ENCODE measurements around the gene MASP1.

Gene MASP1

DNA sequence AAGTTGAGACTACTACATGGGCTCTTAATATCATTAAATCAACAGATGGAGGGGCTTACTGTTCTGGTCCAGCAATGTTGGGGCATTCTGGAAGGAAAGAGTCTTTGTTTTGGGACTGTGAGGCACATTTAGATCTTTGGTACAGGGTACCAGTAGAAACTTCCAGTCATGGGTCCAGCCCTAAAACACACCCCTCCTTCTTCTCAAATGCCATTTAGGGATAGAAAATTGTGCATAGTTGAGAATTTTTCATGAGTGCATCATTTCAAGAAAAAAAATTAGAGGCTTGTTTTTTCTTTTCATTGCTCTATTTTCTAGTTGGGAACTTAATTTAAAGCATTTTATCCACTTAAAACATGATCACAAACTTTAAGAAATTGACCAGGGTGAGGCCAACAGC lies 98.4 kb downstream of the MASP1 start:
- Mint-ChIP-seq H3K27ac (no peak overlapping the region), H3K4me3 (no peak overlapping the region), H3K27me3 (ENCODE audit: low read depth) (peaks cover 49% of the 10 kb centered on the region), H3K9me3 (no peaks in the 10 kb centered on the region), H3K36me3 (ENCODE audit: low read depth) (no peaks in the 10 kb centered on the region), H3K4me1 (ENCODE audit: low read depth) (no peaks in the 10 kb centered on the region)
- DNase-seq (ENCODE audit: low spot score), result no peak

DNA sequence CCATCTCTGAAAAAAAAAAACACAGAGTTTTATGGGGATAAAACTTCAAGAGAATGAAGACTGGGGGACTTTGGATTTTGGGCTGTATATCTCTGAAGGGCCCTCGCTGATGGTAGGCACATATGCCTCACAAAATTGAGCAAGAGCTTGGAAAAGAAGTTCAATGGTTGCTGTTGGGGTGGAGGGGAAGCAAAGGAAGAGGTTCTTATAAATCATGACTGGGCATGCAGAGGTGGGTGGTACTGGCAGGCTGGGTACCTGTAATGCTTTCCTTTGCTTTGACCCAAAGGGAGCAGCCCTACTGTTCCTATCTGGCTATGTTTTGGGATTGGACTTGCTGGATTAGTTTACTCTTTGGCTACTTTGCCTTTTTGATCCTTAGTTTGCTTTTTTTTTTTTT lies 100.3 kb downstream of the MASP1 start:
- Mint-ChIP-seq H3K4me1 (ENCODE audit: low read depth) (no peaks in the 10 kb centered on the region), H3K9me3 (no peaks in the 10 kb centered on the region), H3K27me3 (ENCODE audit: low read depth) (peaks cover 57% of the 10 kb centered on the region), H3K36me3 (ENCODE audit: low read depth) (no peaks in the 10 kb centered on the region), H3K4me3 (no peak overlapping the region), H3K27ac (no peak overlapping the region)
- DNase-seq (ENCODE audit: low spot score), result no peak

DNA sequence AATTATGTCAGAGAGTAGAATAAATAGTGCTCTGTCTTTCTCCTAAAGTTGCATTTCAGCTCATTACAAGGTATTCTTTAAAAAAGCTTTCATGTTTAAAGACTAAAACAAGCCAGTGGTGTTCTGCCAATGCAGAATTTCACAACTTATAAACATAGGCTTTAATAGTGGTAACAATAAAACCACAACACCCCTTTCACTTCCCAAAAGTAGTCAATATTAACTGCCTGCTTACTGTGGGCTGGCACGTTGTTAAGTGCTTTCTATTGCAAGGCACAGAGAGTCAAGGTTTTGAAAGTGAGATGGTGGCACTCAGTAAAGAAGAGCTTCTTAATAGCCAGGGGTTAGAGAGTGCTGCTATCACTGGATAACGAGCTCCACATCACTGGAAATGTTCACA lies 102.6 kb downstream of the MASP1 start:
- Mint-ChIP-seq H3K27ac (no peak overlapping the region), H3K4me1 (ENCODE audit: low read depth) (no peaks in the 10 kb centered on the region), H3K9me3 (no peaks in the 10 kb centered on the region), H3K27me3 (ENCODE audit: low read depth) (peaks cover 45% of the 10 kb centered on the region), H3K4me3 (no peak overlapping the region), H3K36me3 (ENCODE audit: low read depth) (no peaks in the 10 kb centered on the region)
- DNase-seq (ENCODE audit: low spot score), result no peak

DNA sequence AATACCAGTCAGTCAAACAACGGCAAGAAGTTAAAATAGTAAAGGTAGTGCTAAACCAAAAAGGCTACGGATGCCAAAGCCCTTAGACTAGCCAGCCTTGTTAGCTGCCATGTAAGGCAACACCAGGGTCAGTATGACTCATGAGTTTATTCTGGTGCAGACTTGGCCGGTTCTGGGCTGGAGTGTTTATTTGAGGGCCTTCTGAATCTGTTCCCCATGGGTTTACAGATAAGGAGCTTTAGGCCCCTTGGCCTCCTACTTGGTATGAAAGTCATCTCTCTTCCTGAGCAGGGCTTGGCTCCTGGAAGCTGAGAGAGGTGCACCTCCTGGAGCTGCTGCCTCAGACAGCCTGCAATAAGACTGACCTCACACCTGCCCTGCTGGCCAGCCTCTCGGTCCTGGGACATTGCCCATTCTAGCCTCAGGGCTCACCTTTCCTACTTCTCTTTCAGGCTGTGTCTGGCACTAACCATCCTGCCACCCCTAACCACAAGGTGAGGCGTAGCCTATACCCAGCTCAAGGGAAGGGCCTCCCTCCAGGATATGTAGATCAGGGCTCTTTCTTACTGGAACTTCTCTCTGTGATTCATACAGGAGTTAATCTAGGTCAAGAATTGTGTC lies 104.6 kb downstream of the MASP1 start:
- no peak overlapping the region for H3K4me3 Mint-ChIP-seq
- H3K36me3 Mint-ChIP-seq (ENCODE audit: low read depth), result no peaks in the 10 kb centered on the region
- peaks cover 4% of the 10 kb centered on the region for H3K4me1 Mint-ChIP-seq (ENCODE audit: low read depth)
- H3K27me3 Mint-ChIP-seq (ENCODE audit: low read depth), result peaks cover 32% of the 10 kb centered on the region
- H3K9me3 Mint-ChIP-seq, result no peaks in the 10 kb centered on the region
- no peak overlapping the region for H3K27ac Mint-ChIP-seq
- DNase-seq (ENCODE audit: low spot score), result no peak

DNA sequence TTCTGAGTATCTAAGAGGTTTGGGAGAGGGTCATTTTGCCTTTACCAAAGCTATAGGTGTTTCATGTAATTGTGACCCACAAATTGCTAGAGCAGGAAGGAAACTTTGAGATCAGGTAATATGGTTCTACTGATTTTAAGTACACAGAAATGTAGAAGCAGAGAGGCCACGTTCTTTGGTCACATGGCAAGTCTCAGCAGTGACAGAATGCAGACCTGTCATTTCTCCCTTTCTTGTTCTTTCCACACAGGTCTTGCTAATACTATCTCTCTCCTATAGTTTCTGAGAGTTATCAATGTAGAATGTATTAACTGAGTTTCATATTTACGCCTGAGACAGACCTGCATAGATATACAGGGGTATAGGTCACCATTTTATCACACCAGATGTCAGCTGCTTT lies 105.2 kb downstream of the MASP1 start:
- Mint-ChIP-seq H3K4me3 (no peak overlapping the region), H3K27me3 (ENCODE audit: low read depth) (peaks cover 29% of the 10 kb centered on the region), H3K9me3 (no peaks in the 10 kb centered on the region), H3K4me1 (ENCODE audit: low read depth) (peaks cover 4% of the 10 kb centered on the region), H3K36me3 (ENCODE audit: low read depth) (no peaks in the 10 kb centered on the region), H3K27ac (no peak overlapping the region)
- no peak for DNase-seq (ENCODE audit: low spot score)

DNA sequence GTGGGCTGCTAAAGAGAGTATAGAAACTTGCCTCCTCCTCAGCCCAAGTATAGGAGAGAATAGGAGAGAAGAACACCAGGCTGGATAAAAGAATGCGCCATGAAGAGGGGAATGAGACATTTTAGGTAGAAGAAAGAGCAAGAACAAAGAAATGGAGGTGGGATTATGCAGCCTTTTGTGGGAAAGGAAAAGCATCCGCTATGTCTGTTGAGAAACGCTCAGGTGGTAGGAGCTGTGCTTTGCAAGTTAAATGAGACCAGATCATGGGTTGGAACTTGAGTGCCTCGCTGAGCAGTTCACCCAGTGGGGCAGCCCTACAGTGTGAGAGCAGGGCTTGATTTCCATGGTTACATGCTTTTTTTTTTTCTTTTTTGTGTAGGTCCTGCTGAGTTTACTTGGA lies 105.8 kb downstream of the MASP1 start:
- H3K27ac Mint-ChIP-seq, result no peak overlapping the region
- H3K4me3 Mint-ChIP-seq, result no peak overlapping the region
- peaks cover 23% of the 10 kb centered on the region for H3K27me3 Mint-ChIP-seq (ENCODE audit: low read depth)
- H3K36me3 Mint-ChIP-seq (ENCODE audit: low read depth), result no peaks in the 10 kb centered on the region
- H3K4me1 Mint-ChIP-seq (ENCODE audit: low read depth), result peaks cover 4% of the 10 kb centered on the region
- H3K9me3 Mint-ChIP-seq, result no peaks in the 10 kb centered on the region
- no peak for DNase-seq (ENCODE audit: low spot score)
